GM18508 (cell line): ENCODE results near the gene ZBTB38.

ENCODE experiments used
- ATAC-seq: cut with Tn5 transposase; IDR thresholded peaks from one replicate; pipeline ENCODE4 v1.9.1; 2021; ENCODE audit warnings: moderate number of reproducible peaks; ENCODE audit not compliant: insufficient read depth, unreplicated experiment

ZBTB38 gene

DNA sequence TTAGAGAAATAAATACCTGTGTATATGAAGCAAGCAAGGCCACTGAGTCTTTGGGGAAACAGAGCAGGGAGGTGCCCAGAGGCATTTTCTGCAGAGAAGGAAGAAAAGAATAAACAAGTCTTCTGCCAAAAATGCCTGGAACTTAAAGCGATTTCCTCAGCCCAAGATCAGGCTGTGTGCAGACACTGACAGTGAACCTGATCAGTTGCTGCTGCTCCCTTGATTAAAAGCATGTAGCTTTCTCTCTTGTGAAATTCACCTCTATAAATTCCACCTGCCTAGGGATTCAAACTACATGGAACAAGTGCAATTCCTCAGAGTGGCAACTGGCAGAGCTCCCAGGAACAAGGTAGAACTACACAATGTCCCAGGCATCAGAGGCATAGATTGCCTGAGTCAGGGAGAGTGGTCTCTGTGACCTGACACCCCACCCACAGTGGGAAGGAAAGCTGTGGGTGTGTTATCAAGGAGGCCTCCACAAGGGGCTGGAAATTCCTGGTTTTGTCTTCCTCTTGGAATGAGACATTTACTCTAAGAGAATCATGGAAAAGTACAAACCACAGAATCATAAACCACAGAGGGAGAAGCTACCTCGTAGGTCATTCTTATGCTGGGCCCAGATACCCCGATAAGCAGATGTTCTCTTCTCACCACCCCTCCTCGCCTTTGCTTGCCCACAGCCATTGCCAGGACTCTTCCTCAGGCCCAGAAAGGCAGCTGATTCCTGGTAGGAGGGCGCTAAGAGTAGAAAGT is 1.8 kb upstream of the ZBTB38 start:
- ATAC-seq, result no peak

DNA sequence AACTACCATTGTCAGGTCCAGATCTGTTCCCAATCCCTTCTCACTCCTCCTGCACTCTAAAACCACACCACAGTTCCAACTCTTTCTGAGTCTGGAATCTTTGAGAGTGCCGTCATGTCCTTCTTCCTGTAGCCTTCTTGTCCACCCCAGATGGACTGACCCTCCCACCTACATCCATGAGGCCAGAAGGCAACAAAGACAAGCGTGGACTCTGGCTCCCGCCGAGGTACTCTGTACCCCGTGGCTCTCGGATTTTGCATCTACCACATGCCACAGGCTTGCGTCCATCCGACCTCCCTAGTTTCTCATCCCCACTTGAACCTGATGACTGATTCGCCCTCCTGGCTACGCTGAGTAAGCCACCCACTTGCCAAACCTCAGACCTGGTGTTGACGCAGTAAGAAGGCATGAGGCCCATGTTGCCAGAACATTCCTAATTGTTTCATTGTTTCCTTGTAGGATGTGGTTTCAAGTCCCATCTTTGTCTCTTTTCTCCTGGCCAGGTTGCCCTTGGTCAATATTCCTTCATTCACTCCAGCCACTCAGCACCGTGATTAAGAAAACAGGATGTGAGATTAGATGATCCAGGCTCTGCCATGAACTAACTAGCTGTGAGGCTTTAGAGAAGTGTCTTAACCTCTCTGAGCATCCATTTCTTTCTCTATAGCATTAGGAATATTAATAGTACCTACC is 1.1 kb upstream of the ZBTB38 start:
- no peak for ATAC-seq

DNA sequence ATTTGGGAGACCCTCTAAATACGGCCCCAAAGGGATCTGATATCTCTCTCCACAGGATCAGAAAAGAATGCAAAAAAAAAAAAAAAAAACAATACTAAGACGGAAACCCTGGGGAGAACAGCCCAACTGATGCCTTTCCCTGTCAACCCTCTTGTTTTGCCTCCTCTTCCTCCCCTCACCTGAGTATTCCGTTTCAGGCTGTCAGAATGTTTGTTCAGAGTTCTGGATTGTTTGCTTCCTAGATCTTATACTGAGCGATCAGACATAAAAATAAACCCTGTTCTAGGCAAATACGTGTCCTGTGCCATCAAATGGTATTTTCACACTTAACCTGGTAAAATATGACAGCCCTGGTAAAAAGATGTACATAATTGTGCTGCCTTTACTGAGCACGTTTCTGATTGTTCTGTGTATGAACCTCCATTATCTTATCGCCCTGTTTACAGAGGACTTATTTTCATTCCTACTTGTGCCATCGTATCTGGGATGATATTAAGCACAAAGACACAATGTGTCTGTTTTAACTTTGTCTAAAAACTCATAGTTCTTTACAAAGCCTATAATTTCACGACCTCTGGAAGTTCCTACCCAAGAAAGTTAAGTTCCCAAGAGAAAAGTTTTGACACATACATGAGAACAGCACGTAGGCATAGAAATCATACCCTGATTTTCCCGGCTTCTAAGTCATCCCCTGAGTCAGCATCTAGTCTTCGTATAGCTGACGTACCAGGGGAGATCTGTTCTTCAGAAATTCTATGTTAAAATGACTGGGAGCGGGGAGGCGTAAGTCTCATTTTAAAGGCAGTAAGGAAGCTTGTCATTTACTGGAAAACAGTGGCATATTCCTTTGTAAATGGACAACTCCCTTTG is 856 bp downstream of the ZBTB38 start:
- no peak for ATAC-seq

DNA sequence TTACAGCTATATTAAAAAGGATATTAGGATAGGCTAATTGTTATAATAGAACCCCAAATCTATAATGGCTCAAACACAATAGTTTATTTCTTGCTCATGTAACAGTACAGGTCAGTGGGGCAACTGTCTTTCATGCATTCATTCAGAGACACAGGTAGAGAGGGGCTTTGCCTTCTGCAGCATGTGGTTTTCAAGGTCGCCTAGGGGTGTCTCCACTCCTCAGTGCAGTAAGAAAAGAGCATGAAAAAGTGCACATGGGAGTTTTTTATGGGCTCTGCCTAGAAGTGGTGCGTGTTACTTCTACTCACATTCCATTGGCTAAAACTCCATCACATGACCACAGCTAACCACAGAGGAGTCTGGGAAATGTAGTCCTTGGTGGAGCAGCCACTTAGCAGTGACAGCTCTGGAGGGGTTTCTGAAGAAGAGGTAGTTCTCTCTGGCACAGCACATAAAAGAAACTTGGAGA is 1.8 kb downstream of the ZBTB38 start:
- ATAC-seq, result peak; percentile 75

DNA sequence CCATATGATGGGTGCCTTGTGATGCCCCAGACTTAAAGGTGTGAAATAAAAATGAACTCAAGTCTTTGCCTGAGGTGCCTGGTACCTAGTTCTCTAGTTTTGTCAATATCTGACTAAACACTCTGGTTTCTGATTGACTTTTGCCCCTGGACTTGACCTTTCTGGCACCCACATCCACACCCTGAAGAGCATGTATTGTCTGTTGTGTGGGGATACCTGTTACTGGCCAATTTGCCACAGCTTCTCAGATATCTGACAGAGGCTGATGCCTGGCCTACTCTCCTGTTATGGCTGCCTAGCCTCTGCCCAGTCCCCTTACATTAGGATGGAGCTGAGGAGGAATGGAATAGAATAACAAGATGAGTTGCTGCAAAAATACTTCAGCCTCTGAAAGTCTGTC is 3.6 kb downstream of the ZBTB38 start:
- ATAC-seq, result peak; percentile 31

DNA sequence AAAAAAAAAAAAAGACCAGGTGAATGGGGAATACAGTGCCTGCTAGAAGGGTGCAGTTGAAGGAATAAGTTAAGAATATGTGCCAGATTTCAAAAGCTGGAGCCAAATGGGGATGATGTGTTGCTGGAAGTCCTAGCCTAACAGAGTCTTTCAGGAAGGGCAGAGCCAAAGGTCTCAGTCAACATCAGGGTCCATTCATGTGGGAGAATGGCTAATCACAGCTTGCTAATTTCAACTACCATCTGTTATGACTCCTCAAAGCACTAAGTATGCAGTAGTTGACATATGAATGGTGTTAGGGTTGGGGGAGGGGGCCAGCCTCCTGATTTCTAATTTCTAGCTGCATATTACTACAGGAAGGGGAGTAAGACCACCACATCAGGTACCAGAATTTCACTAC is 4.4 kb downstream of the ZBTB38 start:
- no peak for ATAC-seq

DNA sequence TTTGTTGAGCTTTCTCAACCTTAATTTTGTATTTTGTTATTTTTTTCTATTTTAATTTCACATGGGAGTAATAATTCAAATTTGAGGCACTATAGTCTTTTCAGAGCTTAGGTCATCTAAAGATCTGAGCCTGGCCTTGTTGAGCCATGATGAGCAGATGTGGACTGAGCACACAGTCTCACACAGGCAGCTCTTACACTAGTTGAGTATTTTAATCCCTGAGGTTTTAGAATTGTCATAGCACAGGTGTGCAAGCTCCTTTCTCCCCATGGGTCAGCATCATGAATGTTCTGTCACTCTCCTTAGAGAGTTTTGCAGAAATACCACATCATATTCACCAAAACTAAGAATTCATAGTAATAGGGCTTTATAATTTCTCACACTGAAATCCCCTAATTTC is 4.9 kb downstream of the ZBTB38 start:
- no peak for ATAC-seq

DNA sequence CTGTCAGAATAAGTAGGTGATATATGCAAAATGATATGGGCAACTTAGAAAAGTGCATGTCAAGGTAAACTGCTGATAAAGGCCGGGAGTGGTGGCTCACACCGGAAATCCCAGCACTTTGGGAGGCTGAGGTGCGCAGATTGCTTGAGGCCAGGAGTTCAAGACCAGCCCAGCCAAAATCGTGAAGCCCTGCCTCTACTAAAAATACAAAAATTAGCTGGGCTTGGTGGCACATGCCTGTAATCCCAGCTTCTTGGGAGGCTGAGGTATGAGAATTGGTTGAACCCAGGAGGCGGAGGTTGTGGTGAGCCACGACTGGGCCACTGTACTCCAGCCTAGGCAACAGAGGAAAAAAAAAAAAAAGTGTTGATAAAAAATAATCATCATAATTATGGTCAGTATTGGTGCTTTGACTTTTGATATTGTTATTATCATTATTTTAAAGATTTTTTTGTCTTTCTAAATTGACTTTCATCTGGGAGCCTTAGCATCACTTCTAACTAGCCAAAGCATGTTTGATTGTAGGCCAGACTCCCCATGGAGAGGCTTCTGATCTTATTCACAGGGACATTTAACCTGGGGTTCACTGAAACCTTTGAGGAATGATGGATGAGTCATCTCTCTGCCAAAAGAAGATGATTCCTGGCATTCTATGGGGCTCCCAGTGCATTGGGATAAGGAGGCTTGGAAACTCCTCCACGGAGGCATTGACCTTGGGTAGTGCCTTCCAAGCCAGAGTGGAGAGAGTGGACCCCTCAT is 5.6 kb downstream of the ZBTB38 start:
- ATAC-seq, result no peak

DNA sequence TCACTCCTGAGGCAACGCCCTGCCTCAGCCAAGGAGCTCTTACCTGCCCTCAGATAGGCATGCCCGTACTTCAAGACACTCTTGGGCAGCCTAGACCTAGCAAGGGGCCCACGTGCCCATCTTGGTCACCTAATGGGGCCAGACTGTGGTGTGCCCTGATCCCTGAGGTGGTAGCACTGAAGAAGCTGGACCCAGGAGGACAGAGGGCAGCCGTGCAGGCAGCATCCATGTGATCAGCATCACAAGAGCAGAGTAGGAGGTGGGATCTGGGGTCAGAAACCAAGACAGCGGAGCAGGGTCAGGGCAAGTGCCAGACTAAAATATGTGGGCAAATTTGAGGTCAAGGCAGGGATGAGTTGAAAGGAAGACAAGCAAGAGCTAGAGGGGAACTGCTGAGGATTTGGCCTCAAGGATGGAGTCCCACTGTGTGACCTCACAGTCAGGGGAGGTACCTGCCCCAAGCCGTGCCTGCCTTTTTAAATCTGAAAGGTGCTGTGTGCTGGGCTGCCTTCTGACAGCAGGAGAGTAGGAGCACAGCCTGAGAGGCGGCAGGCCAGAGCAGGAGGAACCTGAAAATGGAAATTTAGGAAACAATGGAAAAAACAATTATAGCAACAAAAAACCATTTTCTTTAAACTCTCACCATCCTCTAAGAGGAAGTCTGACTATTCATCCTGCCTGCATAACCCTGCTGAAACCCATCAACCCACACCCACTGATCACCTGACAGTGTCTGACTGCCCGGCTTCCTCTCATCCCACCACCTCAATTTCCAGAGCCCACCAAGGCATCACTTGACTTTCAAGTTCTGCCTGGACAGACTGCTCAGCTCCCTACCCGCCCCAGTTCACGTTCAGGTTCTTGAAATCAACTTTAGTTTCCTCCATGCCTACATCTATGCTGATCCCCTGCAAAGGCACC is 7.3 kb downstream of the ZBTB38 start:
- ATAC-seq, result no peak

DNA sequence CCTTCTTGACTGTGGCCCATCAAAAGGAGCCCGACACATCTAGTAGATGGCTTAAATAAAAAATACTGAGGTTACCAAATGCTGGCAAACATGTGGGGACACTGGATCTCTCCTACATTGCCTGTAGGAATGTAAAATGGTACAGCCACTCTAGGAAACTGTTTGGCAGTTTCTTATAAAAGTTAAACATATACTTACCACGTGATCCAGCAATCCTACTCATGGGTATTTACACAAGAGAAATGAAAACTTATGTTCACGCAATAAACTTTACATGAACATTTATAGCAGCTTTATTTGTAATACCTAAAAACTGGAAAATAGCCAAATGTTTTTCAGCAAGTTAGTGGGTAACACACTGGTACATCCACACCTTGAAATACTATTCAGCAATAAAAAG is 9.1 kb downstream of the ZBTB38 start:
- ATAC-seq, result no peak

DNA sequence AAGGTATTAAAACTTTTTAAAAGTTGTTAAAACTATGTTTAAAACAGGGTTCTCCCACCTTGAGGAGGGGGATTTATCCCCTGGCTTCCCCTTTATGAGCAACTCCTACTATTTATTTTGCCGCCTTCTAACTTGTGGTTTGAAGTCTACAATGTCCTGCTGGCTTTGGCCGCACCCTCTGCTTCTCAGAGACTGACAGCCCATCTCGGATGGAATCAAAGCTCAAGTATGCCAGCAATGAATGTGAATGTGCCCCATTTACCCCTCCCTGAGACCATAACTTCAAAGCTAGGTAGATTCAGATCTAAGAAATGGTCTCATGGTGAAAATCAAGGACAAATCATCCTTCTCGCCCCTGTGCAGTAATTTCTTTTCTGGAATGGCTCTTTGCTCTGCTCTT is 10.3 kb downstream of the ZBTB38 start:
- no peak for ATAC-seq

DNA sequence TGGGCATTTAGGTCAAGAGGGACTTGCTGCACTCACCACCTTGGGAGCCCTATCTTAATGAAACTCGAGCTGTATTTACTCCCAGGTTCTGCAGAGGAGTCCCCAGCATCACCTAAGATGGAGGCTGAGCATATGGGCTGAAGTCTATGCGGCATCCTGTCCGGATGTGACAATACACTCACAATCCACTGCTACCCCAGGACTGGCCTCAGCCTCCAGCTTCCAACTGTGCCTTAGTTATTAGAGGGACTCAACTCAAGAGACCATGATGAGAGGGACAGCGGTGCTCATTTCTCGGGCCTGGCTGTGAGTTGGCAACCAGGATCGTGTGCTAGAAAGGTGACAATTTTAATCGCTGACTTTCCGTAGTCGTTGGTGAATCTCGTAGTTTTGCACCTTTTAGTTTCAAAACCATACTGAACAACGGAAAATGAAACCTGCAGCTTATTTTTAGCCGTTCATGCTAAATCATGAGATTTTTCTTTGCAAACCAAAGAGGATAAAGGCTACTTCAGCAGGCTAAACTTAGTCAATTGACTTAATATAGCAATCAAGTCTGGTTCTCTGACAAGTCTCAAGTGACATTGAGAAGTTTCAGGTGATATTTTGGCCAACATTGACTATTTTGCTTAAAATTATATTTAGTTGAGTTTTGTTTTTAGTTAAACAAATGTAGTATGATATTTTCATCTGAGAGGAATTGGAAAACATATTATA is 11.1 kb downstream of the ZBTB38 start:
- peak; percentile 35 for ATAC-seq

DNA sequence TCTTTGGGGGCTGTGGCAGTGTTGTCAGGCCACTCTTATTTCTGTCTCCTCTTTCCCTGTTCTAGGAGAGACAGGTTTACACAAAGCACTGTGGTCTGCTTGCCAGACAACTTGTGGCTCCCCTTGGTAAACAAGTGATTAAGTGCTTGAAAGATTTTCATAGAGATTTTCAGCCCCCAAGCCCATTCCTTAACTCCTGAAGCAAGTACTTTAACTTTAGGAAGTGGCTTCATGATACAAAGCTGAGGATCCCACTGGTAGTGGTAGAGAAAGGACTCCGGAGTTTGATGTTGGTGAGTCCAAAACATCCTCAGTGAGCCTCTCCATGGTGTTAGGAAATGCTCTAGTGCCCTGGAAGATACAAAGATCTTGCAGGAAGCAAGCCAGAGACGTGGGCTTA is 12.0 kb downstream of the ZBTB38 start:
- no peak for ATAC-seq

DNA sequence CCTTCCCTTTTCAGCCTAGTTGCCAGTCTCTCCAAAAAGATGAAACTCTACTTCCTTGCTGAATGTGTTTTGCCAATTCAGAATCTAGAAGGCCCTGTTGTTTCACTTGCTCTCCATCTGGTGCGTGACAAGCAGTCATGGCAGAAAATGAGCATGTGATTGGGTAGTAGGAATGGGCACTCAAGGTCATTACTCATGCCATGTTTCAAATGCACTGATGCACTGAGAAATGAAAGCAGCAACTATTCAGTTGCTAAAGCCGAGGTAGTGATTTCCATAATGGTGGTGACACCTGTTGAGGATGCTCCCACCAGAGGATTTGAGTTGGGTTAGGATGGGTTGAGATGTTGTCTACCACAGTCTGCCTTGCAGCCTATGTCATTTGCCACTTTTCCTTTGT is 12.7 kb downstream of the ZBTB38 start:
- peak; percentile 34 for ATAC-seq

DNA sequence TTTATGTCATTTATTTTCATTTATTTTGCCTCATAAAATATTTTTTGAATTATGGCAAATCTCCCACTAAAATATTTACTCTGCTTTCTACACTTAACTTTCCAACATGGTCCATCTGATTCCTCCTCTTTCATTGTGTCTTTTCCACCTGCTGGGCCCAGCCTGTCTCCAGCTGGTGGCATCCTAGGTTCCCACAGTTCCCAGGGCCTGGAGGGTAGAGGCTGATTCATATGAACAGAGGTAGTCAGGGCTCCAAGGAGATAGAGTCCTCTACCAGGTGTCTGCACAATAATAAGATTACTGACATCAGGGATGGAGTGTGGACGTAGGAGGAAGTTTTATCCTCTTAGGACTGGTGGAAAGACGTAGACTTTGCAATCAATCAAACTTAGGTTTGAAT is 14.3 kb downstream of the ZBTB38 start:
- ATAC-seq, result no peak

DNA sequence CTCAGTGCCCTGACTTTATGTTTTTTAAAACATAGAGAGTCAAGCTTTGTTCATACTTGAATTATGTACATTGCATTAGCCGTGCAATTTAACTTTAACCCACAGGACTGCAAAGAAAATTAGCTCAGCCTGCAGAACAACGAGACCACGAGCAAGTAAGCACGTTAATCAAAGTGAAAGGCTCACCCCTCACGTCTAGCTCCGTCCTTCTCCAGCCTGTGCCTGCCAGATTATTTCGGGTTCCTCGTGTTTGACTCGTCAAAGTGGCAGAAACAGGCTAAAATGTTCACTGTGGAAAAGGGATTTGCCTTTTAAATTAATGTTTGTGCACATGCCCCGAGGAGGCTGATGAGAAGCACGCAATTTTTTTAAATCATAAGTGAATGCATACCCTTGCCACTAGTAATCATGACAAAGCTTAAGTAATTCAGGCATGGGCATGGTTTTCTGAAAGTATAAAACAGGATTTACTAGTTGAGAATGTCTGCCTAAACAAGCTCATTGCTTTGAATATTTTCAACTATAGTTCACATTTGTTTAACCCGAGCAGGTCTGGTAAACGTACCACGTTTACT is 15.3 kb downstream of the ZBTB38 start:
- ATAC-seq, result no peak

DNA sequence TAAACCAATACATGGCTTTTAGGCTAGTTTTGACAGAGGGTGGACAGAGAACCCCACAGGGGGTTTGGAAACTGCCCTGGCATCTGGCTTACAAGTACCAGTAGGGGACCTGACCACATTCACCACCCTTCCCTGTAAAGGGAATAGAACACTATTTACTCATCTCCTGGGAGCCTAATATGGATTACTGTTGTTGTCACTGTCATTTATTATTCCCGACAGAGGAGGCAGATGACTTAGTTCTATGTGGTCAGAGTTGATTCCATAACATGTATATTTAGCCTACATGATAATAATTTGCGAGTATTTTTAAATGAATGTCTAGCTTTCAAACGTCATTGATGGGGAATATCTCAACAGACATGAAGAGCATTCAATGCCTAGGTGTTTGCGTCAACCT is 15.9 kb downstream of the ZBTB38 start:
- ATAC-seq, result no peak

DNA sequence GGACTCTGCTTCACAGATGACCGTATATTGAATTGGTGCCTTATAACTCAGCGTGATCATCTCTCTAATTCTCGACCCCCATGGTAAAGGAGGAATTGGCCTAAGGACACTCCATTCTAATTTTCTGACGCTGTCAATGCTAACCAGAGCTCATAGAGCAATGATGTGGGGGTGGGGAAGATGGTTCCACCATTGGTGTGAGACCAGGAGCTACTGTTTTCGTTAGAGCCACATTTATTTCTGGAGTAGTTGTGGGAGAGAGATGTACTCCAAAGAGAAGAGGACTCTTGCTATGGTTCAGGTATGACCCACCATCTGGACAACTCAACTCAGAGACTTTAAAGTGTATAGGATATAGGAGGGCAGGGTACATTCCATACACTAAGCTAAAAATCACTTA is 16.3 kb downstream of the ZBTB38 start:
- ATAC-seq, result no peak
